HCT116 (cell line): ENCODE results near the gene STK39. TPM values are rescaled to one million over a fixed set of nuclear protein-coding genes. Genes with fewer than 3 reads are reported as not detected.

Experiments
- ATAC-seq: fragments of 200-7000 bp; cut with Tn5 transposase; 2 replicates; pipeline ENCODE4 v1.9.1; 2020; ENCODE audit warnings: mild to moderate bottlenecking, moderate library complexity
- BruUV-seq: library from RNA; stranded (reverse); fragments of 400-500 nt; replicated peaks from 2 replicates; lab custom pipeline; 2021; lab: Mats Ljungman, UMichigan
- CTCF ChIA-PET: fragments of 300-600 bp; sonication (Branson Sonifier 250); formaldehyde crosslinking; loops from one replicate; lab custom pipeline; 2021; ENCODE audit warnings: antibody characterized with exemption; lab: Charles Lee
- POLR2A ChIA-PET: fragments of 300-600, 350-600 bp; sonication (Branson Sonifier 250); formaldehyde crosslinking; loops from one replicate; lab custom pipeline; 2021; ENCODE audit warnings: antibody characterized with exemption; lab: Charles Lee
- RAD21 ChIA-PET, 2 experiments: fragments of 300-600 bp; sonication (Branson Sonifier 250); formaldehyde crosslinking; loops; one replicate each; lab custom pipeline; 2023; ENCODE audit warnings: low total read pairs in 2 of 2; ENCODE audit not compliant: uncharacterized antibody in 2 of 2, unreplicated experiment in 2 of 2, low non-redundant PET in 1 of 2; lab: Charles Lee
- DNase-seq: peaks from one replicate; pipeline ENCODE4 v3.0.0-alpha.2; 2010; ENCODE audit warnings: low read depth, low spot score
- H2AFZ ChIP-seq: fragments of 200-600 bp; shearing (Covaris generic), sonication (generic); 2 replicates; pipeline ENCODE4 v1.6.1; 2017; ENCODE audit warnings: low read depth, mixed run types, mixed read lengths, antibody characterized with exemption, low read length; ENCODE audit not compliant: poor library complexity, severe bottlenecking
- H3K27ac ChIP-seq: 2 replicates; pipeline ENCODE4 v1.5.1; 2012; ENCODE audit warnings: low read depth, low read length
- H3K27me3 ChIP-seq: fragments of 200-600 bp; sonication (generic); 2 replicates; pipeline ENCODE4 v1.6.1; 2016; ENCODE audit warnings: mixed run types, low read length, mixed read lengths; ENCODE audit not compliant: insufficient read depth
- H3K36me3 ChIP-seq, 2 experiments: fragments of 200-500 bp in 1 of 2; fragments of 200-600 bp in 1 of 2; sonication (Bioruptor generic) in 1 of 2; sonication (generic) in 1 of 2; 2 replicates each; pipeline versions ENCODE4 v1.5.1 to v1.6.1; 2014 to 2016; ENCODE audit warnings: low read length in 2 of 2, inconsistent platforms in 1 of 2, mixed read lengths in 1 of 2, mixed run types in 1 of 2; ENCODE audit not compliant: insufficient read depth in 2 of 2, control insufficient read depth in 1 of 2
- H3K4me1 ChIP-seq, 2 experiments: fragments of 200-600 bp in 1 of 2; sonication (generic) in 1 of 2; 2 replicates each; pipeline versions ENCODE4 v1.5.1 to v1.6.1; 2012 to 2017; ENCODE audit warnings: low read length in 2 of 2, inconsistent platforms in 1 of 2, mild to moderate bottlenecking in 1 of 2, mixed read lengths in 1 of 2, mixed run types in 1 of 2, moderate library complexity in 1 of 2; ENCODE audit not compliant: insufficient read depth in 2 of 2, control insufficient read depth in 1 of 2
- H3K4me2 ChIP-seq: fragments of 200-600 bp; sonication (generic); 2 replicates; pipeline ENCODE4 v1.6.1; 2017; ENCODE audit warnings: mixed run types, low read length, mixed read lengths
- H3K4me3 ChIP-seq, 2 experiments: fragments of 200-600 bp in 1 of 2; sonication (generic) in 1 of 2; replicated peaks in 1 of 2; 2 replicates each; pipeline ENCODE4 v1.5.1; 2011 to 2016; ENCODE audit warnings: low read length in 2 of 2, control low read depth in 1 of 2, low read depth in 1 of 2, mild to moderate bottlenecking in 1 of 2, mixed read lengths in 1 of 2, mixed run types in 1 of 2
- H3K79me2 ChIP-seq: fragments of 200-600 bp; sonication (generic); 2 replicates; pipeline ENCODE4 v1.6.1; 2017; ENCODE audit warnings: mild to moderate bottlenecking, mixed run types, low read length, moderate library complexity, mixed read lengths; ENCODE audit not compliant: insufficient read depth
- H3K9ac ChIP-seq: fragments of 200-600 bp; sonication (generic); 2 replicates; pipeline ENCODE4 v1.6.1; 2016; ENCODE audit warnings: low read length, mixed read lengths
- H3K9me2 ChIP-seq: fragments of 200-600 bp; sonication (generic), shearing (Covaris generic); 2 replicates; pipeline ENCODE4 v1.6.1; 2017; ENCODE audit warnings: mixed run types, mild to moderate bottlenecking, moderate library complexity; ENCODE audit not compliant: insufficient read depth
- H3K9me3 ChIP-seq, 2 experiments: fragments of 200-500 bp in 1 of 2; fragments of 200-600 bp in 1 of 2; sonication (Bioruptor generic) in 1 of 2; sonication (generic) in 1 of 2; 2 replicates each; pipeline ENCODE4 v1.6.1; 2014 to 2017; ENCODE audit warnings: low read length in 2 of 2, mixed read lengths in 2 of 2, inconsistent platforms in 1 of 2, low read depth in 1 of 2, mild to moderate bottlenecking in 1 of 2, mixed run types in 1 of 2, moderate library complexity in 1 of 2; ENCODE audit not compliant: control insufficient read depth in 1 of 2, insufficient read depth in 1 of 2
- H4K20me1 ChIP-seq: fragments of 200-600 bp; sonication (generic), shearing (Covaris generic); 2 replicates; pipeline ENCODE4 v1.6.1; 2017; ENCODE audit warnings: mixed run types, mild to moderate bottlenecking, moderate library complexity; ENCODE audit not compliant: insufficient read depth
- RAD21 ChIP-seq: IDR thresholded peaks from 2 replicates; pipeline ENCODE4 v1.6.1; 2012; ENCODE audit warnings: low read depth, mild to moderate bottlenecking
- SP1 ChIP-seq: IDR thresholded peaks from 2 replicates; pipeline ENCODE4 v1.6.1; 2012; ENCODE audit warnings: low read depth
- intact Hi-C: fragments of 100-400 bp; cut with micrococcal nuclease; formaldehyde crosslinking; loops from 2 replicates; pipeline ENCODE4 v1.10.0; 2022
- total RNA-seq: library from RNA; stranded (reverse); gene quantifications from one replicate; pipeline ENCODE4 v1.2.1, GENCODE V29; 2021; ENCODE audit not compliant: unreplicated experiment
- TF ChIP-seq, protein P1 (sequence below): IDR thresholded peaks from 2 replicates; pipeline ENCODE4 v1.6.1; 2012
- TF ChIP-seq, protein P2 (sequence below), 3 experiments: fragments of 200-600 bp in 1 of 3; sonication (generic) in 1 of 3; IDR thresholded peaks in 2 of 3; conservative IDR thresholded peaks in 1 of 3; 2 replicates each; pipeline ENCODE4 v1.5.1; 2012 to 2017; ENCODE audit warnings: low read depth in 2 of 3, low read length in 2 of 3, antibody characterized with exemption in 1 of 3, borderline replicate concordance in 1 of 3, control low read depth in 1 of 3, mild to moderate bottlenecking in 1 of 3, mixed read lengths in 1 of 3, mixed run types in 1 of 3, moderate library complexity in 1 of 3; ENCODE audit not compliant: insufficient read depth in 1 of 3

STK39 gene
- total RNA-seq, 1 experiment from 2014 or later = 118 TPM

DNA sequence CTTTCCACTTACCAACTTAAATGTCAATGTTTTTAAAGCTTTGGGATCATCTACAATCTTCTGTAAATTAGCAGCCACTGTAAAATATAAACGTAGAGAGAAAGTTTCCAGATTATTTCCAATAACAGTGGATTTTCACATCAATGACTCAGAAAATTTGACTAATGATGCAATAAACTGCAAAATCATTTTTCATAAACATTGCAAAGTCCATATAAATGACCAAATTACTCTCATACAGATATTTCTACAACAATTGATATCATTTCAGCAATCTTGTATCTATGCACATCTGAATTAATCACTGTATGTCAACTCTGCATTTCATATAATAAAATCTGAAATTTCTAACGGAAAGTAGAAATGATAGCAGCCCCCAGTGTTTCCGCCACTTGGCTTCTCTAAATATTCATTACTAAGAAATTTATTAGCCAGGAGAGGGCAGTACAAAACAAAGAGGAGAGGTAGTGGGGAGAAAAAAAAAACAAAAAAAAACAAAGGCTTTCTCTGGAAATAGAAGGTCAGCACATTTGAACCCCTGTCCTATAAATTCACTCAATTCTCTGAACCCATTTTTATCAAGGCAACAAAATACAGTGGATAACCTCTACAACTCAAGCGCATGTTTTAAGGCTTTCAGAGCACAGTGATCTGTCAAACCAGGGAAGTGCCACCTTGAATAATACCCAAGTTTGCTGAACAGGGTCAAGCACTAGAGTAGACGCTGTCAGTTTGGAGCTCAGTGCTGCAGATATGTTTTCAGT is 282.6 kb downstream of the STK39 start:
- Histone ChIP-seq H3K9ac (no peak overlapping the region), H3K27ac (no peak overlapping the region), H3K4me3 (no peak overlapping the region), H3K79me2 (no peaks in the 10 kb centered on the region), H4K20me1 (no peaks in the 10 kb centered on the region; the same call in 1 of the 2 replicates), H3K36me3 (peaks cover 0 to 15% of the 10 kb centered on the region in 2 experiments; a peak in 2 of 4 replicates), H2AFZ (no peak overlapping the region), H3K4me2 (no peak overlapping the region), H3K4me1 (no peaks in the 10 kb centered on the region), H3K9me3 (no peaks in the 10 kb centered on the region), H3K27me3 (no peaks in the 10 kb centered on the region), H3K9me2 (no peaks in the 10 kb centered on the region)
- ChIA-PET RAD21 (no interaction called here), POLR2A (no interaction called here), CTCF (interaction anchor here (0.8 to 1.0 kb wide), 2 partner anchors 153 to 154 kb away, joined by 3 read pairs; no protein-coding TSS in a partner anchor)
- TF ChIP-seq SP1 (no peak), RAD21 (peak; percentile 38)
- TF ChIP-seq, protein P1, sequence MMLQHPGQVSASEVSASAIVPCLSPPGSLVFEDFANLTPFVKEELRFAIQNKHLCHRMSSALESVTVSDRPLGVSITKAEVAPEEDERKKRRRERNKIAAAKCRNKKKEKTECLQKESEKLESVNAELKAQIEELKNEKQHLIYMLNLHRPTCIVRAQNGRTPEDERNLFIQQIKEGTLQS = no peak
- TF ChIP-seq, protein P2, sequence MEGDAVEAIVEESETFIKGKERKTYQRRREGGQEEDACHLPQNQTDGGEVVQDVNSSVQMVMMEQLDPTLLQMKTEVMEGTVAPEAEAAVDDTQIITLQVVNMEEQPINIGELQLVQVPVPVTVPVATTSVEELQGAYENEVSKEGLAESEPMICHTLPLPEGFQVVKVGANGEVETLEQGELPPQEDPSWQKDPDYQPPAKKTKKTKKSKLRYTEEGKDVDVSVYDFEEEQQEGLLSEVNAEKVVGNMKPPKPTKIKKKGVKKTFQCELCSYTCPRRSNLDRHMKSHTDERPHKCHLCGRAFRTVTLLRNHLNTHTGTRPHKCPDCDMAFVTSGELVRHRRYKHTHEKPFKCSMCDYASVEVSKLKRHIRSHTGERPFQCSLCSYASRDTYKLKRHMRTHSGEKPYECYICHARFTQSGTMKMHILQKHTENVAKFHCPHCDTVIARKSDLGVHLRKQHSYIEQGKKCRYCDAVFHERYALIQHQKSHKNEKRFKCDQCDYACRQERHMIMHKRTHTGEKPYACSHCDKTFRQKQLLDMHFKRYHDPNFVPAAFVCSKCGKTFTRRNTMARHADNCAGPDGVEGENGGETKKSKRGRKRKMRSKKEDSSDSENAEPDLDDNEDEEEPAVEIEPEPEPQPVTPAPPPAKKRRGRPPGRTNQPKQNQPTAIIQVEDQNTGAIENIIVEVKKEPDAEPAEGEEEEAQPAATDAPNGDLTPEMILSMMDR (IDR thresholded peaks at IDR 0.05 in 2 of 3, conservative IDR thresholded peaks at IDR 0.05 in 1 of 3; ENCODE audit: borderline replicate concordance in 1 of 3, insufficient read depth in 1 of 3, low read depth in 2 of 3, low read length in 2 of 3) = peak; percentile 16 to 42 (median 24); a peak in 3 of 6 replicates
- no TSS peak for BruUV-seq
- ATAC-seq (no peak), DNase-seq (no peak)
- intact Hi-C loops = loop anchor here (1.0 kb wide), 1 partner anchor 153 kb away; no protein-coding TSS in a partner anchor
